Brain microvascular endothelial cell (primary cell): Measurements from ENCODE around the gene WDR70.
A peak's percentile ranks its signal among the peaks of the same experiment; 100 is the strongest.
"Not testable (repeated sequence)": the region's sequence is repeated elsewhere in the genome, so short reads cannot be mapped to it uniquely, and the experiment has no call there.

Source experiments
- DNase-seq: peaks from one replicate; pipeline ENCODE4 v3.0.0-alpha.2; 2020
- H3K27ac ChIP-seq: fragments of 250-450 bp; sonication (Bioruptor Pico); 2 replicates; pipeline ENCODE4 v1.5.1; 2020; ENCODE audit warnings: mild to moderate bottlenecking, moderate library complexity
- H3K27me3 ChIP-seq: fragments of 250-450 bp; sonication (Bioruptor Pico); replicated peaks from 2 replicates; pipeline ENCODE4 v1.5.1; 2020; ENCODE audit warnings: mild to moderate bottlenecking
- H3K36me3 ChIP-seq: fragments of 250-450 bp; sonication (Bioruptor Pico); replicated peaks from 2 replicates; pipeline ENCODE4 v1.5.1; 2020; ENCODE audit warnings: mild to moderate bottlenecking
- H3K4me3 ChIP-seq: 2 replicates; pipeline ENCODE4 v1.5.1; 2011; ENCODE audit warnings: low read depth, mild to moderate bottlenecking, control low read depth, low read length, moderate library complexity
- CTCF ChIP-seq: IDR thresholded peaks from 2 replicates; pipeline ENCODE4 v1.5.1; 2011; ENCODE audit warnings: low read depth, mild to moderate bottlenecking, moderate library complexity, low read length, control low read depth, inconsistent platforms; ENCODE audit errors: missing control alignments
- in situ Hi-C: cut with HindIII; loops from 2 replicates; pipeline ENCODE4 v1.10.0; 2017; ENCODE audit warnings: low sequenced_read_pairs, low pct_ligation_motif_present

Gene WDR70

GRCh38 chr5:37417347-37417746, 38.2 kb downstream of the WDR70 start:
- H3K27ac ChIP-seq, result no peak overlapping the region
- no peak for DNase-seq
- H3K27me3 ChIP-seq, result no peaks in the 10 kb centered on the region
- H3K36me3 ChIP-seq, result peaks cover 2% of the 10 kb centered on the region
- H3K4me3 ChIP-seq, result no peak overlapping the region
- in situ Hi-C loops, result no loop called here
- TF ChIP-seq CTCF, result no peak

- no peak for TF ChIP-seq CTCF
- in situ Hi-C loops, result no loop called here
Observed at GRCh38 chr5:37424441-37424840, 45.3 kb downstream of the WDR70 start.

GRCh38 chr5:37428044-37428443, 48.9 kb downstream of the WDR70 start:
- Histone ChIP-seq H3K36me3 (no peaks in the 10 kb centered on the region), H3K27ac (no peak overlapping the region), H3K27me3 (no peaks in the 10 kb centered on the region), H3K4me3 (no peak overlapping the region)
- in situ Hi-C loops, result no loop called here
- TF ChIP-seq CTCF, result no peak
- DNase-seq, result no peak

More at GRCh38 chr5:37424441-37424840, 45.3 kb downstream of the WDR70 start:
- no peaks in the 10 kb centered on the region for H3K27me3 ChIP-seq
- no peak for DNase-seq
- no peak overlapping the region for H3K27ac ChIP-seq
- H3K4me3 ChIP-seq, result no peak overlapping the region
- H3K36me3 ChIP-seq, result peaks cover 2% of the 10 kb centered on the region

- Histone ChIP-seq H3K27me3 (no peaks in the 10 kb centered on the region), H3K27ac (no peak overlapping the region), H3K36me3 (no peaks in the 10 kb centered on the region), H3K4me3 (no peak overlapping the region)
- in situ Hi-C loops, result no loop called here
- TF ChIP-seq CTCF, result no peak
- no peak for DNase-seq
Observed at GRCh38 chr5:37435261-37435660, 56.1 kb downstream of the WDR70 start.

GRCh38 chr5:37436146-37436934, 57.2 kb downstream of the WDR70 start:
- no peaks in the 10 kb centered on the region for H3K36me3 ChIP-seq
- no peak overlapping the region for H3K4me3 ChIP-seq
- no peaks in the 10 kb centered on the region for H3K27me3 ChIP-seq
- no peak for DNase-seq
- TF ChIP-seq CTCF, result no peak
- H3K27ac ChIP-seq, result no peak overlapping the region
- in situ Hi-C loops, result no loop called here

- H3K27me3 ChIP-seq, result no peaks in the 10 kb centered on the region
- no peaks in the 10 kb centered on the region for H3K36me3 ChIP-seq
- TF ChIP-seq CTCF, result no peak
- in situ Hi-C loops, result no loop called here
- H3K27ac ChIP-seq, result peak overlapping the region; percentile 55
- H3K4me3 ChIP-seq, result no peak overlapping the region
- peak; percentile 7 for DNase-seq
Observed at GRCh38 chr5:37437711-37438110, 58.6 kb downstream of the WDR70 start.

- in situ Hi-C loops, result not testable (repeated sequence)
Observed at GRCh38 chr5:37445783-37446182, 66.7 kb downstream of the WDR70 start.

More at GRCh38 chr5:37445783-37446182, 66.7 kb downstream of the WDR70 start:
- H3K36me3 ChIP-seq, H3K4me3 ChIP-seq, H3K27ac ChIP-seq, H3K27me3 ChIP-seq, DNase-seq: not testable (repeated sequence)
